Measurements from ENCODE around the gene TBRG4. TPM values are rescaled to one million over a fixed set of nuclear protein-coding genes. Genes with fewer than 3 reads are reported as not detected.
A peak's percentile ranks its signal among the peaks of the same experiment; 100 is the strongest.

The TBRG4 gene
- total and polyA plus RNA-seq, 7 experiments from 2014 or later = 55.1 to 143 (median 105) TPM

- DNase-seq = no peak
- Mint-ChIP-seq H3K27ac (no peak overlapping the region), H3K36me3 (no peaks in the 10 kb centered on the region), H3K4me1 (peaks cover 0 to 4% (median 0%) of the 10 kb centered on the region in 7 donors), H3K27me3 (peaks cover 4 to 24% (median 21%) of the 10 kb centered on the region in 5 donors), H3K4me3 (no peak overlapping the region), H3K9me3 (no peaks in the 10 kb centered on the region)
- Histone ChIP-seq H3K9me3 (ENCODE audit: control insufficient read depth in 2 of 3, low read length in 3 of 3) (no peaks in the 10 kb centered on the region), H3K36me3 (ENCODE audit: control insufficient read depth in 2 of 3, insufficient read depth in 3 of 3, low read length in 3 of 3) (no peaks in the 10 kb centered on the region), H3K4me3 (ENCODE audit: low read length) (no peak overlapping the region), H3K27me3 (ENCODE audit: control insufficient read depth in 2 of 2, insufficient read depth in 2 of 2, low read length in 2 of 2) (no peaks in the 10 kb centered on the region), H3K4me1 (ENCODE audit: control insufficient read depth in 2 of 2, insufficient read depth in 2 of 2, low read length in 2 of 2) (no peaks in the 10 kb centered on the region), H3K27ac (ENCODE audit: low read depth, low read length) (no peak overlapping the region)
- CTCF ChIA-PET = interaction anchor here (1.7 kb wide), 1 partner anchor 109 kb away, joined by 7 read pairs; no protein-coding TSS in a partner anchor
- intact Hi-C loops (cut with micrococcal nuclease) = no loop called here
- ATAC-seq = no peak
- POLR2A ChIA-PET = no interaction called here
Observed at GRCh38 chr7:45151967-45152366, 40.5 kb upstream of the TBRG4 start.

DNA sequence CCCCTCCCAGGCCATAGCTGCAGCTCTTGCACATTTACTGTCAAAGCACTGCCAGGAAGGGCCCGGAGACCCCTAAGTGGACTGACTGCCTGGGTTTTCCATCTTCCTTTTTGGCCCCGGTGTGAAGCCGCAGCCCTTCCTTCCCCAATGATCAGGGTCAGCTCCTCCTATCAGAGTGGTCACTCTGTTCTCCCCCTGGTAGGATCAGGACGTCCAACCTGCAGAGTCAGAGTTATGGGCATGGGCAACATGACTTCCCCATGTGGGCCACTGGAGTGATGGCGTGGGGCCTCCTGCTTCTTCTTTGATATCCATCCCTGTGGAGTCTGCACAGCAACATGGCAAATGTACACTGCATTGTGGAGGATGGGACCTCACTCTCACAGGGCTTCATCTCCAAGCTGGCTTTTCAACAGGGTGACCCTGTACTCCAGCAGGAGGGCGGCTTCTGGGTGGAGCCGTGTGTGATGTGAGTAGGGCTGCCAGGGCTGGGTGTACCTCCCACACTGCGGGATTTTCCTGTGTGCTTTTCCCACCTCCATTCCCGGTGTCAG is 39.7 kb upstream of the TBRG4 start:
- Mint-ChIP-seq H3K4me3 (no peak overlapping the region), H3K9me3 (no peaks in the 10 kb centered on the region), H3K4me1 (no peaks in the 10 kb centered on the region), H3K36me3 (no peaks in the 10 kb centered on the region), H3K27ac (no peak overlapping the region), H3K27me3 (peaks cover 0 to 19% (median 15%) of the 10 kb centered on the region in 5 donors)
- ChIA-PET CTCF (no interaction called here), POLR2A (interaction anchor here (0.5 kb wide), 1 partner anchor 241 kb away, joined by 3 read pairs; no protein-coding TSS in a partner anchor)
- H3K9me3 ChIP-seq (ENCODE audit: control insufficient read depth in 2 of 3, low read length in 3 of 3) = no peaks in the 10 kb centered on the region
- H3K4me3 ChIP-seq (ENCODE audit: low read length) = no peak overlapping the region
- ATAC-seq (no peak), DNase-seq (no peak)
- no peak overlapping the region for H3K27ac ChIP-seq (ENCODE audit: low read depth, low read length)
- H3K27me3 ChIP-seq (ENCODE audit: control insufficient read depth in 2 of 2, insufficient read depth in 2 of 2, low read length in 2 of 2) = no peaks in the 10 kb centered on the region
- H3K36me3 ChIP-seq (ENCODE audit: control insufficient read depth in 2 of 3, insufficient read depth in 3 of 3, low read length in 3 of 3) = no peaks in the 10 kb centered on the region
- intact Hi-C loops (cut with micrococcal nuclease) = no loop called here
- H3K4me1 ChIP-seq (ENCODE audit: control insufficient read depth in 2 of 2, insufficient read depth in 2 of 2, low read length in 2 of 2) = no peaks in the 10 kb centered on the region

GRCh38 chr7:45150199-45150598 is 38.7 kb upstream of the TBRG4 start:
- Histone ChIP-seq H3K9me3 (ENCODE audit: control insufficient read depth in 2 of 3, low read length in 3 of 3) (no peaks in the 10 kb centered on the region), H3K27me3 (ENCODE audit: control insufficient read depth in 2 of 2, insufficient read depth in 2 of 2, low read length in 2 of 2) (no peaks in the 10 kb centered on the region), H3K27ac (ENCODE audit: low read depth, low read length) (no peak overlapping the region), H3K4me3 (ENCODE audit: low read length) (no peak overlapping the region), H3K36me3 (ENCODE audit: control insufficient read depth in 2 of 3, insufficient read depth in 3 of 3, low read length in 3 of 3) (no peaks in the 10 kb centered on the region), H3K4me1 (ENCODE audit: control insufficient read depth in 2 of 2, insufficient read depth in 2 of 2, low read length in 2 of 2) (no peaks in the 10 kb centered on the region)
- ATAC-seq = no peak
- Mint-ChIP-seq H3K4me1 (no peaks in the 10 kb centered on the region), H3K27me3 (peaks cover 0 to 16% (median 12%) of the 10 kb centered on the region in 5 donors), H3K36me3 (no peaks in the 10 kb centered on the region), H3K9me3 (no peaks in the 10 kb centered on the region), H3K4me3 (no peak overlapping the region), H3K27ac (no peak overlapping the region)
- CTCF ChIA-PET = no interaction called here
- POLR2A ChIA-PET = no interaction called here
- intact Hi-C loops (cut with micrococcal nuclease) = no loop called here
- DNase-seq = no peak

DNA sequence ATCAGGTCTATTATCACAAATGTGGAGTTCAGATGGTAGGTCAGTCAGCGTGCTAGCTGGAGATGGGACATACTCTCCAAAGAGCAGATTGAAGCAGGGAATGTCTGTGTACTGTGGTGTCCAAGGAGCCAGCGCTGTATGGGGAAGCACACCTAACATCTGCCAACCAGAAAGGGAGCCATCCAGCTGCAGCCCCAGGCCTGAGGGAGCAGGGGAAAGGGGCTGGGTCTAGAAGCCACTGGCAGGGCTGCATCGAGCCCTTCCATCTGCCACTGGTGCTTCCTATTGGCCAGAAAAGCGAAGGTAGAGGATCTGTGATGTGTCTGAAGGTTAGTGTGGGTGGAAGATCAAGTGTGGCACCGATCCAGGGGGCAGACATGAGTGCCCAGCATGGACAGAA is 38.1 kb upstream of the TBRG4 start:
- no peak overlapping the region for H3K4me3 ChIP-seq (ENCODE audit: low read length)
- H3K27ac ChIP-seq (ENCODE audit: low read depth, low read length) = no peak overlapping the region
- CTCF ChIA-PET = no interaction called here
- POLR2A ChIA-PET = no interaction called here
- H3K36me3 Mint-ChIP-seq = no peaks in the 10 kb centered on the region
- no peaks in the 10 kb centered on the region for H3K4me1 ChIP-seq (ENCODE audit: control insufficient read depth in 2 of 2, insufficient read depth in 2 of 2, low read length in 2 of 2)
- intact Hi-C loops (cut with micrococcal nuclease) = no loop called here
- H3K4me3 Mint-ChIP-seq = no peak overlapping the region
- H3K36me3 ChIP-seq (ENCODE audit: control insufficient read depth in 2 of 3, insufficient read depth in 3 of 3, low read length in 3 of 3) = no peaks in the 10 kb centered on the region
- H3K9me3 Mint-ChIP-seq = no peaks in the 10 kb centered on the region
- DNase-seq (no peak), ATAC-seq (no peak)
- H3K27ac Mint-ChIP-seq = peak overlapping the region in 1 of 9 donors; percentile 16
- no peaks in the 10 kb centered on the region for H3K4me1 Mint-ChIP-seq
- H3K9me3 ChIP-seq (ENCODE audit: control insufficient read depth in 2 of 3, low read length in 3 of 3) = no peaks in the 10 kb centered on the region
- H3K27me3 Mint-ChIP-seq = peaks cover 3 to 21% (median 12%) of the 10 kb centered on the region in 5 donors
- no peaks in the 10 kb centered on the region for H3K27me3 ChIP-seq (ENCODE audit: control insufficient read depth in 2 of 2, insufficient read depth in 2 of 2, low read length in 2 of 2)

DNA sequence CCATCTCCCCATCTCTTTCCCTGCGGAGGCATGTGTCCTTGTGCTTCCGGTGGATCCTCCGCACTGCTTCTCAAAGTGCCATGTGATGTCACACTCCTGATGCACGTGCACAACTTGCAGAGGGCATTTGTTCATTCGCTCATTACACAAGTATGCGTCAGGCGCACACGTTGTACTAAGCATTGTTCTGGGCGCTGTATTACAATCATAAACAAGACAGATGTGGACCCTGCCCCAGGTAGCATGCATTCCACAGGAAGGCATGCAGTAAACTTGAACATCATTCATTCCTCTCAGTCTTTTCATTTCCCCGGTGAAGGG is 37.1 kb upstream of the TBRG4 start:
- no peak for DNase-seq
- Mint-ChIP-seq H3K36me3 (no peaks in the 10 kb centered on the region), H3K27ac (no peak overlapping the region), H3K9me3 (no peaks in the 10 kb centered on the region), H3K27me3 (peaks cover 3 to 25% (median 19%) of the 10 kb centered on the region in 5 donors), H3K4me1 (no peaks in the 10 kb centered on the region), H3K4me3 (no peak overlapping the region)
- CTCF ChIA-PET = no interaction called here
- intact Hi-C loops (cut with micrococcal nuclease) = no loop called here
- Histone ChIP-seq H3K27me3 (ENCODE audit: control insufficient read depth in 2 of 2, insufficient read depth in 2 of 2, low read length in 2 of 2) (no peaks in the 10 kb centered on the region), H3K27ac (ENCODE audit: low read depth, low read length) (no peak overlapping the region), H3K36me3 (ENCODE audit: control insufficient read depth in 2 of 3, insufficient read depth in 3 of 3, low read length in 3 of 3) (no peaks in the 10 kb centered on the region), H3K9me3 (ENCODE audit: control insufficient read depth in 2 of 3, low read length in 3 of 3) (no peaks in the 10 kb centered on the region), H3K4me3 (ENCODE audit: low read length) (no peak overlapping the region), H3K4me1 (ENCODE audit: control insufficient read depth in 2 of 2, insufficient read depth in 2 of 2, low read length in 2 of 2) (no peaks in the 10 kb centered on the region)
- POLR2A ChIA-PET = no interaction called here
- ATAC-seq = no peak

- Mint-ChIP-seq H3K36me3 (no peaks in the 10 kb centered on the region), H3K4me3 (no peak overlapping the region), H3K27me3 (peaks cover 3 to 25% (median 19%) of the 10 kb centered on the region in 5 donors), H3K4me1 (no peaks in the 10 kb centered on the region), H3K9me3 (no peaks in the 10 kb centered on the region), H3K27ac (no peak overlapping the region)
- H3K9me3 ChIP-seq (ENCODE audit: control insufficient read depth in 2 of 3, low read length in 3 of 3) = no peaks in the 10 kb centered on the region
- no peak overlapping the region for H3K27ac ChIP-seq (ENCODE audit: low read depth, low read length)
- no peak overlapping the region for H3K4me3 ChIP-seq (ENCODE audit: low read length)
- no peaks in the 10 kb centered on the region for H3K36me3 ChIP-seq (ENCODE audit: control insufficient read depth in 2 of 3, insufficient read depth in 3 of 3, low read length in 3 of 3)
- ChIA-PET CTCF (no interaction called here), POLR2A (no interaction called here)
- DNase-seq (no peak), ATAC-seq (no peak)
- no peaks in the 10 kb centered on the region for H3K27me3 ChIP-seq (ENCODE audit: control insufficient read depth in 2 of 2, insufficient read depth in 2 of 2, low read length in 2 of 2)
- no peaks in the 10 kb centered on the region for H3K4me1 ChIP-seq (ENCODE audit: control insufficient read depth in 2 of 2, insufficient read depth in 2 of 2, low read length in 2 of 2)
- intact Hi-C loops (cut with micrococcal nuclease) = no loop called here
Observed at GRCh38 chr7:45147858-45148652, 36.6 kb upstream of the TBRG4 start.

Measured in naive thymus-derived CD4-positive, alpha-beta T cell (primary cell).